K562 (cell line): ENCODE results near the gene ADCYAP1R1. TPM values are rescaled to one million over a fixed set of nuclear protein-coding genes. Genes with fewer than 3 reads are reported as not detected.

Experiments used
- ATAC-seq: fragments of 200-7000 bp; cut with Tn5 transposase; 3 replicates; pipeline ENCODE4 v1.9.1; 2020; ENCODE audit warnings: moderate library complexity
- BruUV-seq: library from RNA; stranded (reverse); fragments of 400-500 nt; replicated peaks from 2 replicates; lab custom pipeline; 2021; lab: Mats Ljungman, UMichigan
- CTCF ChIA-PET: fragments of 300-600 bp; formaldehyde crosslinking; extraction: SDS; loops from one replicate; lab custom pipeline; 2021; ENCODE audit warnings: low intra/inter-chr PET ratio; lab: Yijun Ruan, JAX
- POLR2A ChIA-PET: fragments of 300-600, 350-650 bp; sonication (Branson Sonifier 250); formaldehyde crosslinking; extraction: SDS; loops from one replicate; lab custom pipeline; 2021; ENCODE audit warnings: antibody characterized with exemption, inconsistent platforms; lab: Yijun Ruan, JAX
- DNase-seq, 4 experiments: peaks; one replicate each; pipeline versions ENCODE4 v3.0.0 to v3.0.0-alpha.2; 2011 to 2018; ENCODE audit warnings: low spot score in 3 of 4, mixed read lengths in 3 of 4; ENCODE audit errors: extremely low read depth in 1 of 4
- FAIRE-seq: peaks from 2 replicates; lab custom pipeline; 2011; peaks lifted over from hg19 to GRCh38; lab: Jason Lieb, UNC
- H2AFZ ChIP-seq: 2 replicates; pipeline ENCODE4 v1.6.0; 2011; ENCODE audit warnings: low read depth, low read length, control low read depth, inconsistent platforms
- H3K27ac ChIP-seq: fragments of 200-600 bp; 3 replicates; pipeline ENCODE4 v1.8.0; 2011; ENCODE audit warnings: low read depth, mild to moderate bottlenecking, control low read depth, inconsistent platforms, low read length, moderate library complexity, mixed read lengths; ENCODE audit errors: extremely low read depth
- H3K27me3 ChIP-seq, 2 experiments: fragments of 300-600 bp in 1 of 2; 2 replicates in 1 of 2; 3 replicates in 1 of 2; pipeline versions ENCODE4 v1.6.0 to v1.8.0; 2011; ENCODE audit warnings: inconsistent platforms in 2 of 2, low read length in 2 of 2, mild to moderate bottlenecking in 1 of 2, mixed read lengths in 1 of 2, moderate library complexity in 1 of 2; ENCODE audit not compliant: control insufficient read depth in 2 of 2, insufficient read depth in 2 of 2
- H3K36me3 ChIP-seq: fragments of 300-600 bp; 3 replicates; pipeline ENCODE4 v1.8.0; 2011; ENCODE audit warnings: mild to moderate bottlenecking, low read length, inconsistent platforms; ENCODE audit not compliant: control insufficient read depth, insufficient read depth
- H3K4me1 ChIP-seq, 2 experiments: fragments of 200-600 bp in 1 of 2; replicated peaks in 1 of 2; 2 replicates in 1 of 2; 3 replicates in 1 of 2; pipeline versions ENCODE4 v1.5.1 to v1.8.0; 2011; ENCODE audit warnings: inconsistent platforms in 2 of 2, low read length in 2 of 2, mild to moderate bottlenecking in 1 of 2, mixed read lengths in 1 of 2, moderate library complexity in 1 of 2; ENCODE audit not compliant: control insufficient read depth in 2 of 2, insufficient read depth in 2 of 2
- H3K4me2 ChIP-seq: 2 replicates; pipeline ENCODE4 v1.6.1; 2011; ENCODE audit warnings: low read length, control low read depth, inconsistent platforms, mixed read lengths; ENCODE audit not compliant: insufficient read depth
- H3K4me3 ChIP-seq: fragments of 200-600 bp; sonication (generic), shearing (Covaris generic); 2 replicates; pipeline ENCODE4 v1.5.1; 2016; ENCODE audit warnings: control low read depth, inconsistent platforms
- H3K79me2 ChIP-seq: fragments of 200-600 bp; 3 replicates; pipeline ENCODE4 v1.8.0; 2011; ENCODE audit warnings: low read length, inconsistent platforms; ENCODE audit not compliant: control insufficient read depth, insufficient read depth
- H3K9ac ChIP-seq, 2 experiments: 2 replicates each; pipeline versions ENCODE4 v1.6.0 to v1.6.1; 2011; ENCODE audit warnings: low read depth in 2 of 2, low read length in 2 of 2, control low read depth in 1 of 2, inconsistent platforms in 1 of 2, mild to moderate bottlenecking in 1 of 2, mixed read lengths in 1 of 2; ENCODE audit not compliant: insufficient read depth in 1 of 2
- H3K9me1 ChIP-seq: one replicate; pipeline ENCODE4 v1.6.0; 2011; ENCODE audit warnings: inconsistent platforms, mild to moderate bottlenecking, low read length, moderate library complexity; ENCODE audit not compliant: control insufficient read depth, insufficient read depth
- H3K9me3 ChIP-seq: replicated peaks from 2 replicates; pipeline ENCODE4 v1.5.1; 2011; ENCODE audit warnings: low read depth, low read length, inconsistent platforms; ENCODE audit not compliant: control insufficient read depth, insufficient read depth
- H4K20me1 ChIP-seq: replicated peaks from 2 replicates; pipeline ENCODE4 v1.6.1; 2011; ENCODE audit warnings: low read length, inconsistent platforms, mixed read lengths; ENCODE audit not compliant: control insufficient read depth, insufficient read depth
- ARID1B ChIP-seq: fragments of 450-650 bp; IDR thresholded peaks from 2 replicates; pipeline ENCODE4 v1.6.1; 2016; ENCODE audit warnings: antibody characterized with exemption, mild to moderate bottlenecking, inconsistent platforms
- MCM7 ChIP-seq, 2 experiments: fragments of 450-650 bp; IDR thresholded peaks; 2 replicates each; pipeline ENCODE4 v1.6.1; 2016 to 2018
- ZNF24 ChIP-seq: fragments of 450-650 bp; IDR thresholded peaks from 2 replicates; pipeline ENCODE4 v1.6.1; 2016
- ZNF449 ChIP-seq: fragments of 250-450 bp; sonication (Bioruptor Pico); IDR thresholded peaks from 2 replicates; pipeline ENCODE4 v1.8.0; 2022; ENCODE audit warnings: moderate library complexity, mild to moderate bottlenecking, inconsistent platforms
- WGBS: fragments of 100-300 bp; shearing (Covaris generic); methylation state at CpG from one replicate; pipeline ENCODE4 v1.1.6; 2016; ENCODE audit warnings: low coverage, mixed read lengths; ENCODE audit not compliant: insufficient coverage; ENCODE audit errors: missing lambda C conversion rate; 5-methylcytosine and 5-hydroxymethylcytosine counted together
- in situ Hi-C: fragments of 300-500 bp; cut with MboI; formaldehyde crosslinking; loops from 4 replicates; pipeline ENCODE4 v1.15.0; 2018; ENCODE audit warnings: inconsistent platforms, mixed read lengths
- intact Hi-C: fragments of 100-400 bp; cut with micrococcal nuclease; formaldehyde crosslinking; loops from 2 replicates; pipeline ENCODE4 v1.14.2; 2022
- polyA plus RNA-seq, 8 experiments: library from polyadenylated mRNA; depleted of rRNA in 4 of 8; stranded (reverse) in 5 of 8; unstranded in 3 of 8; fragments of >200 nt; fragmentation: Nextera tagmentation in 2 of 8; fragmentation: Illumina TruSeq in 1 of 8; extraction: Ambion mirVana in 2 of 8; extraction: Trizol in 1 of 8; gene quantifications; 2 replicates each; pipeline versions ENCODE4 v1.2.1 to v1.2.3, GENCODE V29; 2011 to 2014; ENCODE audit warnings: inconsistent platforms in 1 of 8, missing spikeins in 1 of 8
- total RNA-seq, 7 experiments: library from RNA; depleted of rRNA in 6 of 7; stranded (reverse); fragments of >200 nt in 6 of 7; fragmentation: Illumina TruSeq in 2 of 7; extraction: Trizol in 2 of 7; gene quantifications; 2 replicates each; pipeline versions ENCODE4 v1.2.1 to v1.2.3, GENCODE V29; 2011 to 2021; ENCODE audit warnings: low replicate concordance in 1 of 7

Gene ADCYAP1R1
- total and polyA plus RNA-seq, 9 of the 15 experiments (the other 6 are each of a cell fraction or from before 2014, with no cell fraction given), result 0.03 to 0.07 TPM; not detected in 7

GRCh38 chr7:31102973-31103850, 51.1 kb downstream of the ADCYAP1R1 start:
- Histone ChIP-seq H3K36me3 (no peaks in the 10 kb centered on the region), H3K9me3 (no peaks in the 10 kb centered on the region), H3K79me2 (no peaks in the 10 kb centered on the region), H3K9ac (no peak overlapping the region), H3K27me3 (peaks cover 0 to 26% of the 10 kb centered on the region in 2 experiments; a peak in 2 of 5 replicates), H4K20me1 (no peaks in the 10 kb centered on the region), H3K4me2 (no peak overlapping the region), H2AFZ (no peak overlapping the region), H3K9me1 (no peaks in the 10 kb centered on the region), H3K27ac (no peak overlapping the region), H3K4me1 (no peaks in the 10 kb centered on the region), H3K4me3 (no peak overlapping the region)
- intact Hi-C loops (no loop called here), in situ Hi-C loops (no loop called here)
- TF ChIP-seq ZNF24 (no peak), ZNF449 (CRISPR knock-in tag) (no peak), ARID1B (no peak), MCM7 (IDR thresholded peaks at IDR 0.05) (no peak)
- WGBS, result 2% methylated on average over 9 of the region's 9 CpGs
- BruUV-seq, result no TSS peak
- CTCF ChIA-PET, result no interaction called here
- FAIRE-seq, result no peak
- POLR2A ChIA-PET, result interaction anchor here (0.7 to 1.1 kb wide), 2 partner anchors 9 to 35 kb away, joined by 3 to 4 read pairs; no protein-coding TSS in a partner anchor
- DNase-seq, result no peak
- ATAC-seq, result no peak
